Putamen (tissue), 1 donor: Measurements from ENCODE around the gene TECPR2.

Experiments used
- DNase-seq: peaks from one replicate; pipeline ENCODE4 v3.0.0-alpha.2; 2016; ENCODE audit warnings: low spot score

The TECPR2 gene

DNA sequence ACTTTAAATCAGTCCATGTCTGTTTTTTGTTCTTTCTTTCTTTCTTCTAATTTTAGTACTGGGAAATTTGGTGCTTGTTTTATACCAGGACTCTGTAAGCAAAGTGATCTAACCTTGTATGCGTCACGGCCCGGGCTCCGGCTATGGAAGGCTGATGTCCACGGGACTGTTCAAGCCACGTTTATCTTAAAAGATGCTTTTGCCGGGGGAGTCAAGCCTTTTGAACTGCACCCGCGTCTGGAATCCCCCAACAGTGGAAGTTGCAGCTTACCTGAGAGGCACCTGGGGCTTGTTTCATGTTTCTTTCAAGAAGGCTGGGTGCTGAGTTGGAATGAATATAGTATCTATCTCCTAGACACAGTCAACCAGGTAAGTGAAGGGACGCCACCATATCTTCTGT is 62.2 kb downstream of the TECPR2 start:
- DNase-seq, result no peak

DNA sequence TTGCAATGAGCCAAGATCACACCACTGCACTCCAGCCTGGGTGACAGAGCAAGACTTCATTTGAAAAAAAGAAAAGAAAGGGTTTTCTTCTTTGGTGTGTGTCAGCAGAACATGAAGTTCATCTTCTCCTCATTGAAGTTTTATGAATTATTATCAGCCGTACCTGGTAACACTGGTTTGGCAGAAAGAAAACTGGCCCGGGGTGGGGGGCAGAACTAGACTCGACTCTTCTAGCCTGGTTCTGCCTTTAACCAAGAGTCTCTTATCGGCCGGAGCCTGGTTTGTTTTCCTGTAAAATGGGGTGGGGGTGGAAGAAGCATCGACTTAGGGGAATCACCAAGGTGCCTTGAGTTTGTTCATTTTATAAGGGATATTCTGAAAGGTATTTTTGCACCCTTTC is 64.1 kb downstream of the TECPR2 start:
- no peak for DNase-seq

DNA sequence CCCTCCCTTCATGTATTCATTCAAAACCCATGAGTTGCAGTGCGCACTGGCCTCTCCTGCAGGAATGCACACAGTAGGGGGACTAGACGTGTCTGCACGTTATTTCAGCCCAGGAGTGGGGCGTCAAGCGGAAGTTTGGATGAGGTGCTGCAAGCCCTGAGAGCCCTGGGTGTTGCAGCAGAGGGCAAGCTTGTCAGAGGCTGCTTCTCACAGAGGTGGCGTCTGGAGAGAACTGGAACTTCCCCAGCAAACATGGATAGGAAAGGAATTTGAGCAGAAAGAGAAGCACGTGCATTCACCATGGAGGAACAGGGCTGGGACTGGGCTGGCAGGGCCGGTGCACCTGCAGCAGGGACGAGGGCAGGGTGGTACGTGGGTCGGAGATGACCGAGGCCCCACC is 64.9 kb downstream of the TECPR2 start:
- no peak for DNase-seq

DNA sequence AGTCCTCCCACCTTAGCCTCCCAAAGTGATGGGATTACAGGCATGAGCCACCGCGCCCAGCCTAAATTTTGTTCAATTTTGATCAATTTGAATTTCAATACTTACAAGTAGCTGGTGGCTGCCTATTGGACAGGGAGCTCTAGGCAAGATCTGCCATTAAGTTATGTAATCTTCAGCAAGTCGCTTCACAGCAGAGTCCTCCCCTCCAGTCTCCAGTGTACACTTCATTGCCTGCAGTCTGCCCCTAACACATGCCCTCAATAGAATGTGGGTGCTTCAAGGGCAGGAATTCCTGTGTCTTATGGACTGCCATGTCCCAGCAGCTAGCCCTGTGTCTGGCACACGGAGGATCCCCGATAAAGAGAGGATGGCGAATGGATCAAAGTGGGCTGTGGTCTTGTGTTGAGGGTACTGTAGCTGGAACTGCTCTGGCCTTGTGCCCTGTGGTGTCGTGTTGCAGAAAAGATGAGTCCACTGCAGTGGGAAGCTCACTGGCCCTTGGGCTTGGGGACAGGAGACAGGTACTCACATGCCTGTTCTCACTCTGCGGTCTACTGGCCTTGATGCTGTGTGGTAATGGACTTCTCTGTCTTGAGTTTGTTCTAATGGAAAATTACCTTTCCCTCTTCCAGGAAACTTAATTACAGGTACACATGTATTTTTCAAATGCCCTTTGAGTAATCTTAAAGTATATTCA is 67.6 kb downstream of the TECPR2 start:
- DNase-seq, result no peak

DNA sequence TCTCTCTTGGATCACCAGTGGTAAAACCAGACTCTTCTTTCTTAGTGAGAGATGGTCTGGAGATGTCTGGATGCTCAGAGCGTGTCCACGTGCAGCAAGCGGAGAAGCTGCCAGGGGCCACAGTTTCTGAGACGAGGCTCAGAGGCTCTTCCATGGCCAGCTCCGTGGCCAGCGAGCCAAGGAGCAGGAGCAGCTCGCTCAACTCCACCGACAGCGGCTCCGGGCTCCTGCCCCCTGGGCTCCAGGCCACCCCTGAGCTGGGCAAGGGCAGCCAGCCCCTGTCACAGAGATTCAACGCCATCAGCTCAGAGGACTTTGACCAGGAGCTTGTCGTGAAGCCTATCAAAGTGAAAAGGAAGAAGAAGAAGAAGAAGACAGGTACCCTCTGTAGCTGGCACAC is 69.0 kb downstream of the TECPR2 start:
- no peak for DNase-seq

DNA sequence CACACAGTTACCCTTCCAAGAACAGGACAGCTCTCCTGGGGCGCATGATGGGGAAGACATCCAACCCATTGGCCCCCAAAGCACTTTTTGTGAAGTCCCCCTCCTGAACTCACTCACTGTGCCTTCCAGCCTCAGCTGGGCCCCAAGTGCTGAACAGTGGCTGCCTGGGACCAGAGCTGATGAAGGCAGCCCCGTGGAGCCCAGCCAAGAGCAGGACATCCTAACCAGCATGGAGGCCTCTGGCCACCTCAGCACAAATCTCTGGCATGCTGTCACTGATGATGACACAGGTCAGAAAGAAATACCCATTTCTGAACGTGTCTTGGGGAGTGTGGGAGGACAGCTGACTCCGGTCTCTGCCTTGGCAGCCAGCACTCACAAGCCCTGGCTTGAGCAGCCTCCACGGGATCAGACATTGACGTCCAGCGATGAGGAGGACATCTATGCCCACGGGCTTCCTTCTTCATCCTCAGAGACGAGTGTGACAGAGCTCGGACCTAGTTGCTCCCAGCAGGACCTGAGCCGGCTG is 72.0 kb downstream of the TECPR2 start:
- DNase-seq, result no peak

DNA sequence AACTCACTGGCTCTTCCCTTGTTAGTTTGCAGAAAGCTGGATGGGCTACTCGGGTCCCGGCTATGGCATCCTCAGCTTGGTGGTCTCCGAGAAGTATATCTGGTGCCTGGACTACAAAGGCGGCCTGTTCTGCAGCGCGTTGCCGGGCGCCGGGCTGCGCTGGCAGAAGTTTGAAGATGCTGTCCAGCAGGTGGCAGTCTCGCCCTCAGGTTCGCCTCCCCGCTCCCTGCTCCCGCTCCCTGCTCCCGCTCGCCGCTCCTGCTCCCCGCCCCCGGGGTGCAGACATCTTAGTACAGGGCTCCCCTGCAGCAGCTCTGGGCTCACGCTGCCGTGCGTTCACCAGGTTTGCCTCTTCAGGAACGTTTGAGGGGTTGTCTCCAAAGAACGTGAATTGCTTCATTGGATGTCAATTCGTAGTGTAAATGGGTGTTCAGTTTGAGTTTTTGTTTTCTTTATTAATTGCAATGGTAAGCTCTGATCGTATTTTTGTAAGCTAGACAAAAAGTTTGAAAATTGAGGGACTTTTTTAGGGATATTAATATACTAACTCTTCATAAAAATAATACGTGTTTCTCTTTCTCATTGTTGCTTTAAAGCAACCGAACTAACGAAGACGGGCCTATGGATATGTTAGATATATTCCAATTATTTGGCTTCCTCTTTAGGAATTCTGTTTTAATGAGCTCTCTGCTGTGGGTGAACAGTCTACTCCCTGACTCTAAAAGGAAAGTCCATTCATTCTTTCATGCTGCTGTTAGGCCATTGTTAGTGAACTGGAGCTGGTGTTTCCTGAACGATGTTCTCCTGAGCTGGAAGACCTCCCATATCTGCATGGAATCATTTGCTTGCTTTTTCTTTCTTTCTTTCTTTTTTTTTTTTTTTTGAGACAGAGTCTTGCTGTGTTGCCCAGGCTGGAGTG is 75.5 kb downstream of the TECPR2 start:
- peak; percentile 89 for DNase-seq

DNA sequence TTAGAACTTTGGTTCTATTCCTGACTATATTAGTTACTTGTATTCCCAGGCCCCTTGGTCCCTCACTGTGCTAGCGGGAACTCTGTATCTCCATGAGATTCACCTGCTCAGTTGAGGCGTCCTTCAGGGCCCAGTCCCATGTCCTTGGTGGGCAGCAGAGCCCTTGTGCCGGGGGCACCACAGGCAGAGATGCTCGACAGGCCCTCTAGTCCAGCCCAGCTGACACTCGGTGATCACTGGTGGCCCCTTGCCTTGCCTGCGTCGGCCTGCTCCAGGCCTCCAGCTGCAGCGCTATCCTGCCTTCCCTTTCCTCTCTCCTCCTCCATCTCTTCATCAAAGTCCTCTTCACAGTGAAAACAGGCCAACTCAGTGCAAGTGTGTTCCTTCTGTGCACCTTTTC is 76.8 kb downstream of the TECPR2 start:
- no peak for DNase-seq

DNA sequence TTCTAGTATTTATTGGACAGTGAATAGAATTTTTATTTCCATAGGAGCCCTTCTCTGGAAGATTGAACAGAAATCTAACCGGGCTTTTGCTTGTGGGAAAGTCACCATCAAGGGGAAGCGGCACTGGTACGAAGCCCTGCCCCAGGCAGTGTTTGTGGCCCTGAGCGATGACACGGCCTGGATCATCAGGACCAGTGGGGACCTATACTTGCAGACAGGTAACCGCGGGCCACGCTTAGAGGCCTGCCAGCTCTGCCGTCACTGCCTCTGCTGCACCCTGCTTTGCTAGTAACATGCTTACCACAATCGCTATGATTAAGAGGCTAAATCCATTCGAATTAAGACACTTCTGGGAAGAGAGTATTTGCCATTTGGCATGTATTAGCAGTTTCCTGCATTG is 77.7 kb downstream of the TECPR2 start:
- no peak for DNase-seq

DNA sequence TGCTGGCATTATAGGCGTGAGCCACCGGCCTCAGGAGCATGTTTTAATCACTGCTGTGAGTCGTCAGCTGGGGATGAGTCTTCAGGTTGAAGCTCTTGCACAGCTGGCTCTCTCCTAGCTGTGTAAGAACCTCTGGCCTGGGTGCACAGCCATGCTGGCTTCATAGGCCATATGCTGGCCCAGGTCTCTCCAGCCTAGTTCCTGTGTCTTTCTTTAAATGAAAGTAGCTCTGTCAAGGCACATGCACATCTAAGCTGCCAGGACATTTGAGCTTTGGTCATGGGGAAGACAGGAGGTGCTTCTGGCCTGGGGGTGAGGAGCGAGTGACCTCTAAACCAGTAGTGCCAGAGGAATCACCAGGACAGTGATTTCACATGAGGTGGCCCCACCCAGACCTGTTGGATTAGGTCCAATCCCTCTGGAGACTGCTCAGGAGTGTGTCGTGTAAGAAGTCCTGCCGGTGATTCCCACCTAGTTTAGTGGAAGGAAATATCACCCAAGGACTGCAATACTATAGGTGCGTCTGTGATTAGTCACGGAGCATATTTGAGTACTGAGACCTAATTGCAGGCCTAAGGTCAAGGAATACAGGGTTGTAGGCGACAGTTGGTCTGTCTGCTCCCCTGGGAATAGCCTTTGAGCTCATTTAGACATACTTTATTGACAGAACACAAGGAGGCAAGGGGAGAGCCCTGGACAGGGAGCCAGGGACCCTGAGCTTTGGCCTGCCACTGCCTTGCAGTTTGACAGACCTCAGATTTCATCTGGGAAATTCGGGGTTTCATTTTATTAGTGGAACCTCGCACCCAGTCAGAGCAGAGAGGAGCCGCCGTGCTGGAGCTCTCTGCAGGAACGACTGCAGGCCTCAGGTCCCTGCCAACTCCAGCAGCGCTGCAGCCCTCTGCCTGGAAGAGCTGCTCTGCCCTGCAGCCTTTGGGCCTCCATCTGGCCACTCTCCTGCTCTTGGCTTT is 79.8 kb downstream of the TECPR2 start:
- no peak for DNase-seq

DNA sequence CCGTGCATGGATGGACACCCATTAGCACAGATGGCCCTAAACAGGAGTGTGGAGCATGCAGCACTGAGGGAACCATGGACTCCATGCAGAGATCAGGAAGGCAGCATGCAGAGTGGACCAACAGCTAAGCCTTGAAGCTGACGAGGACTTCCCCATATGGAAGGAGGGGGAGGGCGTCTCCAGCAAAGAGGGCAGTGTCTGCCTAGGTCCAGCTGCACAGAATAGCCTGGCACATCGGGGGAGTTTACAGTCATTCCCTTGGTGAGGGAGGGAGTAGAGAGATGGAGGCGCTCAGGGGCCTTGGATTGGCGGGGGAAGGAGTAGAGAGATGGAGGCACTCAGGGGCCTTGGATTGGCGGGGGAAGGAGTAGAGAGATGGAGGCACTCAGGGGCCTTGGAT is 82.3 kb downstream of the TECPR2 start:
- peak; percentile 82 for DNase-seq

DNA sequence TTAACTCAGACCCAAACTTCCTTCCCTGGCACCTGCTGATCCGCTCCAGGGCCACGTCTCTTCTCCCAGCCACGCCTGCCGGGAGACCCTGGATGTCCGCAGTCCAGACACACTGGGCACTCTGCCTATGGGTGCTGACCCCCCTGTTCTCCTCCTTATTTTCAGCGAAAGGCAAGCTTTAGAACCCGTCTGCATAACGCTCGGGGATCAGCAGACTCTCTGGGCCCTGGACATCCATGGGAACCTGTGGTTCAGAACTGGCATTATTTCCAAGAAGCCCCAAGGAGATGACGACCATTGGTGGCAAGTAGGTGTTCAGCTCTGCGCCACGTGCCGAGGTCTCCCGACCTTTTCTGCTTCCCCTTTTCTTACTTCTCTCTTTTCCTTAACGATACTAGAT is 82.9 kb downstream of the TECPR2 start:
- no peak for DNase-seq

DNA sequence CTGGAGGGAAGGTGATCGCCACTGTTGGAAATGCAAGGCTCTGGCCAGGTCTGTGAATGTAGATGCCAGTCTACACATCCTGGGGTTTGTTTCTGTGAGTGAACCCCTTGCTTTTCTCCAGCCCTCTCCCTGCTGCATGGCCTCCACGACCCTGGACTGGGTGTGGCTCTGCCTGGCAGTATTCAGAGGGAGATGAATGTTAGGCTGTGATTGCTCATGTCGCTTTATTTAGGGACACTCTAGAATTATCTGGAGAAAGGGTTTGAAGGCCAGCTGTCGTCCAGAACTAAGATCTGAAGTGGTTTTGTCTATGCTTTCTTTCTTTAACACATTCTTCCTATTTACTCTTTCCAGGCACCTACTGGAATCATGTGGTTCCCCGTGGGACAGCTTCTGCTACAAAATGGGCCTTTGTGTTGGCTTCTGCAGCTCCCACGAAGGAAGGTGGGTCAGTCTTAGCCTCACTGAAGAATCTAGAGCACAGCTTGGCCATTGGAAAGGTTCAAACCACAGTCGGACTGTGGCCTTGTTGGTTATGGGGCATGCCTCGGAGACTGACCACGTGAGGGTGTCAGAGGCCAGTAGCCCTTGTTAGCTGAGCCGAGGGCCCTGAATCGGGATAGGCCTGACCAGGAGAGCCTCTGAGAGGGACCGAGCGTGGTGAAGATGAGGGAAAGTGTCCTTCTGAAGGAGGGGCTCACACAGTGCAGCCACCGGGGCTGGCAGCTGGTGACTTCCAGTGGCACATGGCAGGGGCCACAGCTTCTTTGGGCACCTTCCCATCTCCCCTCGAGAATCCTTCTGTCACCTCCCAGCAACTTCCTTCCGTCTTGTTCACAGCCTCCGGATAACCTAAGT is 87.7 kb downstream of the TECPR2 start:
- no peak for DNase-seq

DNA sequence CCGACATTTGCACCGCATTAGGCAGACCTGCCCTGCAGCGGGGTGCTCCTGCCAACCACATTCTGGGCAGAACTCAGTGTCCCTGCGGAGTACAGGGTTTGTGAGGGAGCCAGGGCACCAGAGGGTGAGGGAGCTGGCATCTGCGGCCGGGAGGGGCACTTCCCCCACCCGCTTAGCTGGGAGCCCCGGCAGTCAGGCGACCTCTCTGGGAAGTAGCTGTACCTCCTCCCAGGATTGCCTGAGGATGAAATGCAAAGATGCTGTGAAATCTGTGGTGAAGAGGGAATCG is 88.3 kb downstream of the TECPR2 start:
- DNase-seq, result peak; percentile 56

DNA sequence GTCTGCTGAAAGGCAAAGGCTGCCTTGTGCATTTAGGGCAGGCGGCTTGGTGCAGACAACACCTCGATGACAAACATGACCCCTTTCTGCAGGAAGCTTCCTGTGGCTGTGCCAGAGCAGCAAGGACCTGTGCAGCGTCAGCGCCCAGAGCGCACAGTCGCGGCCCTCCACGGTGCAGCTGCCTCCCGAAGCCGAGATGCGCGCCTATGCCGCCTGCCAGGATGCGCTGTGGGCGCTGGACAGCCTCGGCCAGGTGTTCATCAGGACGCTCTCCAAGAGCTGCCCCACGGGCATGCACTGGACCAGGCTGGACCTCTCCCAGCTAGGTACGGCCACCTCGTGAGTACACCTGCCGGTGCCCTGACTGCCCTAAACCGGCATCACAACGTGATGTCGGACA is 89.6 kb downstream of the TECPR2 start:
- no peak for DNase-seq

DNA sequence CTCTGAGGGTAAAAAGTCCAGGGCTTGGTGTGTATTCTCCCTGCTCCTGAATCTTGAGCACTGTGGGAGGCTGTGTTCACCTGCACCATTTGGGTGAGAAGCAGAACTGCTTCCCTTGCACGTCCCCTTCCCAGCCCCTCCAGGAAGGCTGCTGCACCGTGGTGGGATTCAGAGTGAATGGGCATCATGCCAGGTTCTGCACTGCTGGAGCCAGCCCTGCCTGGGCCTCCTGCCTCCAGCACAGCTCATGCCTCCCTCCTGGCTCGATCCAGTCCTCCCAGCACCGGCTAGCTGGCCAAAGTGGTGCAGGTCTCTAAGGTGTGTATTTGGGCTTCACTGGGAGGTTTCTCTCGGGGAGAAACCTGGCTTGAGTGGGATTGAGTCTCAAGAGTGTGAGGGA is 92.0 kb downstream of the TECPR2 start:
- no peak for DNase-seq

DNA sequence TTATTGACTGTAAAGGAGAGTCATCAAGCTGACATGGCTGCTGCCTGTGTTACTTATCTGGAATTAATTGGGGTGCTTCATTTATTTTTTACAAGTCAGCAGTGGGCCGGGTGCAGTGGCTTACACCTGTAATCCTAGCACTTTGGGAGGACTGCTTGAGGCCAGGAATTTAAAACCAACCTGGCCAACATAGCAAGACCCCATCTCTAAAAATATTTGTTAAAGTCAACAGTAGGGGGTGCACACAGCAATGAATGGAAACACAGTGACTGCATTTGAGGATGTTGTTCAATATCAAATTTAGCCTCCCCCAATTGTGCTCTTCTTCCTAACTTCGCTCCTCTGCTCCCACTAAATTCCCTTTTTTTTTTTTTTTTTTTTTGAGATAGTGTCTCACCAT is 94.8 kb downstream of the TECPR2 start:
- no peak for DNase-seq

DNA sequence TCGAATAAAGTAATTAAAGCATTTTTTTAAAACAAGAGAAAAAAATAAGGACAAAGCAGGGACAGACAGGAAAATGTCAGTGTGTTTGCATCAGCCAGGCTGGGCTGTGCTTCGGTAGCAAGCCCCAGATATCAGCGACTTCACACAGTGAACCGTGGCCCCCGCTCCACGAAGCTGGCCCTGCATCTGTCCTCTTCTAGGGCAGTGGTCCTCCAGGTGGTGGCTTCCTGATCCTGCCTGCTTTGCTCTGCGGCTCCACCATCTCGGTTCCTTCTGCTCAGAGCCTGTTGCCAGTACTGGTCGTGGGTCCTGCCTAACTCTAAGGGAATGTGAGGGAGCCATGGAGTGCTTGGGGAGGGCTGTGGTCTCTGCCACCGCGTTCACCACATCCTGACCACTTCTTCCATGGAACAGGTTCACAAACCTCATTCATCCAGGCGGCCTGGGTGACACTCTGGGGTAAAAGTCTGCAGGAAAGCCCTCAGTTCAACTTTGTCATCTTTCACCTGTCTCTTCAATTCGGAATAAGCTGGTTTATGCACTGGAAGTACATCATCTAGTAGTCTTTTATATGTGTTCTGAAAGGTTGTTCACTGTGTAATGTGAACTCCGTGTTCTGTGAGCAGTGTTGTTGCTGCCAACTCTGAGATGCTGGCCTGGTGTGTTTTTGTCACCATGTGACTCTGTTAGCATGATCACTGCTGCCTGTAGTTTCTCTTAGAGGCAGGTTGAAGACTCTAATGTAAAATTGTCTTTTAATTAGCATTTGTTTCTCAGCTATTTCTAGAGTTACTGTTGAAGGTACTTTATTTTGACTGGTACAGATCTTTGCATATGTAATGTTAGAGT is 99.0 kb downstream of the TECPR2 start:
- DNase-seq, result no peak

DNA sequence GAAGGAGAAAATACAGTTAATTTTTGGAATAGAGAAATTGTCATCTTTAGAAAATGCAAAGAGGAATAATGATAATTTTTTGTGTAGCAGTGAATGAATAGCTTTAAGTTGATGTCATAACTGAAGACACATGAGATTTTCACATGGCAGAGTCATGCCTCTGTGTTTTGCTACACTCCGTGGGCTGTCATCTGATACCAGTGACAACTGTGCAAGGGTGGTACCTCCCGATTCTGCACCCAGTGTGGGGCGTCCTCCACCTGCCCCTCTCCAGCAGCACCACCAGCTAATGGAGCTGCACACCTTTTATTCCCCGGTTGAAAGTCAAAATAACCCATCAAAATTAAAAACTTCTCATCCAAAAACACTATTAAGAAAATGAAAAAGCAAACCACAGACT is 99.7 kb downstream of the TECPR2 start:
- DNase-seq, result no peak

DNA sequence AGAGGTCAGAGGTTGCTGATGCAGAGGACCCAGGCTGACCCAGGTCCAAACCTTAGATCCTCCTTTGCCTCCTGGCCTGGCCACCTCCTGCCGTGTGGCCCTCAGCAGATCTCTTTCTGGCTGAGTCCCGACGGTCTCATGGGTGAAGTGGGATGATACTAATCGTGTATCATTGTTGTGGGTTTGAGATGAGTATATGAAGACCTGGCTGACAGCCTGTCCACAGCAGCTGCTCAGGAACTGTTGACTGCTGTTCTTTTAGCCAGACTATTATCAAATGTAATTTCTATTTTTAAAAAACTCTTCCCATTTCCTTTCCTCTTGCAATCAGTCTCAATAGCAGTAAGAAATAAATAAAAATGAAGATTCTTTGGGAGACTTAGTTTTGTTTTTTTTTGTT is 101.3 kb downstream of the TECPR2 start:
- DNase-seq, result no peak
